Choroid plexus epithelial cell (primary cell): ENCODE data around the gene ENTREP1.

Source experiments
- DNase-seq: peaks from one replicate; pipeline ENCODE4 v3.0.0-alpha.2; 2010; ENCODE audit warnings: low read depth
- H3K4me3 ChIP-seq: 2 replicates; pipeline ENCODE4 v1.5.1; 2011; ENCODE audit warnings: low read depth, mild to moderate bottlenecking, control low read depth, low read length, moderate library complexity
- CTCF ChIP-seq: conservative IDR thresholded peaks from 2 replicates; pipeline ENCODE4 v1.5.1; 2011; ENCODE audit warnings: low read depth, mild to moderate bottlenecking, control low read depth, inconsistent platforms, low read length, moderate library complexity

The ENTREP1 gene

GRCh38 chr9:69319324-69320025 is 5.5 kb upstream of the ENTREP1 start:
- DNase-seq, result no peak
- H3K4me3 ChIP-seq, result no peak overlapping the region
- TF ChIP-seq CTCF, result no peak

- DNase-seq, result no peak
- no peak for TF ChIP-seq CTCF
- H3K4me3 ChIP-seq, result no peak overlapping the region
Measured at GRCh38 chr9:69322256-69322655, 2.8 kb upstream of the ENTREP1 start.

DNA sequence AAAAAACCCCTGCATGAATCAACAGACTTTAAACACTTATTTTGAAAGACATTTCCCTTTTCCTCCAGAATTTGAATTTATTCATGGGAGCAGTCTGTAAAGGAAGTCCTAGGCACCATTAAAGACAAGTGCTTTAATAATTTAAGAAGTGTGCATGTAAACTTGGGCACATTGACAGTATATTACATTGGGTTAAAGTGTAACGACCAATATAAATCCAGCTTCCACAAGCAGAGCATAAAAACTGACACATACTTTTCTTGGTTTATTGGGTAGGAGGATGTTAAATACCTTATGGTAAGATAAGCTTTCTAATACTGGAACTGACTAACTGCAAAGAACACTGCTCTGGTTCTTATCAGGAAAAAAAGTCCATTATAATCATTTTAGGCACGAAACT is 1.2 kb upstream of the ENTREP1 start:
- no peak for TF ChIP-seq CTCF
- no peak overlapping the region for H3K4me3 ChIP-seq
- no peak for DNase-seq

- no peak overlapping the region for H3K4me3 ChIP-seq
- no peak for TF ChIP-seq CTCF
- DNase-seq, result no peak
Measured at GRCh38 chr9:69325409-69326212, 596 bp downstream of the ENTREP1 start.

DNA sequence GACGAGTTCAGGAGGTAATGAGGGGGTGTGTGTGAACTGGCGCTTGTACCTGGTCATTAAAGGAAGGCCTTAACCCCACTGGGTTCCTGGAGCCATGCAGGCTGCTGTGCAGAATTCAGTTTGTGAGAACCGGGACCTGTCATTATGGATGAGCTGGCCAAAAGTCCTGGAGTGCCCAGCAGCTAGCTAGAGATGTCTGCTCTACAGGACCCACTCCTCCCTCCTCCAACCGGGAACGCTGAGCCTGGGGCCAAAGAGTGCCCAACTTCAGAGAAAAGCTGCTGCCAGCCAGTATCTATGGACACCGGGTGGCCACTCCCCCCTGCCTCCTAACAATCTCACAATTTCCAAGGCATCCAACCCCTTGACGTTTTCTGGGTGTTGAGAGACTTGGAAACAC is 1.2 kb downstream of the ENTREP1 start:
- H3K4me3 ChIP-seq, result no peak overlapping the region
- no peak for DNase-seq

DNA sequence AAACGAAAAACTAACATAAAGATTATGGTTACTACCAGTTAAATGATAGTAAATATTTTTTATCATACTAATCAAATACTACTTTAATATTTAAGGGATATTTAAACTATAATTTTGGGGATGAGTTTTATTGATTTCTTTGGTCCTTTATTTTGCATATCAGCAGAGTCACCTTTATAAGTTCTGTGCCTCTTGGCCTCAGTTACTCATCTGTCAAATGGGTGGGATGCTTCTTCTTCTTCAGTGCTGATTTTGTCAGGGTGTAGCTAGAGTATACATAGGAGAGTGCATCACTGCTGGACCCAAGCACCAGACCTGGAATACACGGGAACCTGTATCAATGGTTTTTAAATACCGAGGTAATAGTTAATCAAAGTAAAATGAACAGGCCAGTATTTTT is 5.6 kb downstream of the ENTREP1 start:
- no peak for TF ChIP-seq CTCF
- no peak overlapping the region for H3K4me3 ChIP-seq
- no peak for DNase-seq

More for the DNA sequence above, 1.2 kb downstream of the ENTREP1 start:
- TF ChIP-seq CTCF, result no peak
